ENCODE data around the gene DGKI. TPM values are rescaled to one million over a fixed set of nuclear protein-coding genes. Genes with fewer than 3 reads are reported as not detected.
A peak's percentile ranks its signal among the peaks of the same experiment; 100 is the strongest.

Gene DGKI
- total and polyA plus RNA-seq, 2 of the 13 experiments (the other 11 are each of a cell fraction or from before 2014, with no cell fraction given), result 0.09 to 0.17 TPM

GRCh38 chr7:137882261-137882668 is 35.5 kb upstream of the DGKI start:
- Histone ChIP-seq H3K9me3 (ENCODE audit: low read length) (no peaks in the 10 kb centered on the region), H3K4me2 (ENCODE audit: low read depth, low read length) (no peak overlapping the region), H3K27me3 (ENCODE audit: control insufficient read depth in 1 of 2, insufficient read depth in 2 of 2, low read length in 2 of 2) (no peaks in the 10 kb centered on the region), H3K4me3 (replicated peaks in 1 of 3; ENCODE audit: insufficient read depth in 1 of 3, low read depth in 2 of 3, low read length in 3 of 3) (no peak overlapping the region), H3K4me1 (ENCODE audit: insufficient read depth, low read length) (no peaks in the 10 kb centered on the region), H3K79me2 (ENCODE audit: insufficient read depth, low read length) (no peaks in the 10 kb centered on the region), H4K20me1 (ENCODE audit: insufficient read depth, low read length) (no peaks in the 10 kb centered on the region; the same call in 1 of the 2 replicates), H3K27ac (ENCODE audit: extremely low read length, insufficient read depth, low read length) (no peak overlapping the region), H3K36me3 (replicated peaks in 1 of 2; ENCODE audit: control insufficient read depth in 1 of 2, insufficient read depth in 2 of 2, low read length in 2 of 2) (peaks cover 45 to 96% of the 10 kb centered on the region in 2 experiments), H3K9ac (ENCODE audit: insufficient read depth, low read depth, low read length) (no peak overlapping the region), H2AFZ (ENCODE audit: low read length) (no peak overlapping the region)
- no peak for DNase-seq (ENCODE audit: low spot score)
- intact Hi-C loops (cut with micrococcal nuclease; ENCODE audit: unreplicated experiment) (no loop called here), in situ Hi-C loops (cut with HindIII; ENCODE audit: extremely low pct_ligation_motif_present, low pct_unique_long_range_greater_than_20kb) (no loop called here)
- POLR2A ChIA-PET, result no interaction called here
- no TSS peak for BruUV-seq (replicated peaks)
- no peak for ATAC-seq
- TF ChIP-seq RBM22 (optimal IDR thresholded peaks at IDR 0.05; ENCODE audit: low read length) (peak; percentile 73), SMAD1 (CRISPR knock-in tag; IDR thresholded peaks at IDR 0.05; ENCODE audit: borderline replicate concordance, low read depth) (no peak)
- no peak for FAIRE-seq
- CTCF ChIA-PET (ENCODE audit: low intra/inter-chr PET ratio, low total read pairs), result no interaction called here
- WGBS (ENCODE audit: low lambda C conversion rate), result no CpG with 5 or more reads among the region's 5 CpGs

DNA sequence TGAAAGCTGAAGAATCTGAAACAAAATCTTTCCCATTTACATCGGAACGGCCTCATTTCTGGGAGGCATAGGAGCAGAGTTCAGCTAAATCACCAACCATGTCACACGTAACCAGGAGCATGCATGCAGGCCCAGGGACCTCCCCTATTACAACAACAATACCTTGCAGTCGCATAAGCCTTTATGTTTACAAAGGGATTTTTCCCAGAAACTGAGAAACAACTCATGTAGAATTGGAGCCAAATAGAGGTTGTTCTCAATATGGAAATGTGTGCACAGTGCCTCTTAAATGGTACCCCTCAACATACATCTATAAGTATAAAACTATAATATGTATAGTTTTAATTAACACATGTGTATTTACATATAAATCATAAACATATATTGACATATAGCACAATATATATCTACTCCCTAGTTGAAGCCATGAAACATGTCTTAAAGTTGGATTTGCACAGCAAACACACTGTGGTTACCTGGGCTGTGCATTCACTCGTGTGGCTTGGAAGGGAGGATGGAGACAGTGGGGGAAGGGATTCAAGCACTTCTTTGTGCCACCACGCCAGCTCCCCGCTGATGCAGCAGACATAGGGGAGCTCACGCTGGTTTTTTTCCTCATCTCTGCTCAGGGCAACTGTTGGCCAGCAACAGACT is 35.0 kb upstream of the DGKI start:
- Histone ChIP-seq H3K79me2 (ENCODE audit: insufficient read depth, low read length) (no peaks in the 10 kb centered on the region), H3K27ac (ENCODE audit: extremely low read length, insufficient read depth, low read length) (no peak overlapping the region), H3K9me3 (ENCODE audit: low read length) (no peaks in the 10 kb centered on the region), H3K36me3 (replicated peaks in 1 of 2; ENCODE audit: control insufficient read depth in 1 of 2, insufficient read depth in 2 of 2, low read length in 2 of 2) (peaks cover 45 to 94% of the 10 kb centered on the region in 2 experiments), H3K9ac (ENCODE audit: insufficient read depth, low read depth, low read length) (no peak overlapping the region), H4K20me1 (ENCODE audit: insufficient read depth, low read length) (no peaks in the 10 kb centered on the region), H2AFZ (ENCODE audit: low read length) (no peak overlapping the region), H3K27me3 (ENCODE audit: control insufficient read depth in 1 of 2, insufficient read depth in 2 of 2, low read length in 2 of 2) (no peaks in the 10 kb centered on the region), H3K4me1 (ENCODE audit: insufficient read depth, low read length) (no peaks in the 10 kb centered on the region), H3K4me3 (replicated peaks in 1 of 3; ENCODE audit: insufficient read depth in 1 of 3, low read depth in 2 of 3, low read length in 3 of 3) (no peak overlapping the region), H3K4me2 (ENCODE audit: low read depth, low read length) (no peak overlapping the region)
- FAIRE-seq, result no peak
- CTCF ChIA-PET (ENCODE audit: low intra/inter-chr PET ratio, low total read pairs), result no interaction called here
- POLR2A ChIA-PET, result no interaction called here
- in situ Hi-C loops (cut with HindIII; ENCODE audit: extremely low pct_ligation_motif_present, low pct_unique_long_range_greater_than_20kb), result no loop called here
- intact Hi-C loops (cut with micrococcal nuclease; ENCODE audit: unreplicated experiment), result no loop called here
- ATAC-seq, result no peak
- no peak for DNase-seq (ENCODE audit: low spot score)
- BruUV-seq (replicated peaks), result no TSS peak
- 97% methylated on average over 8 of the region's 8 CpGs for WGBS (ENCODE audit: low lambda C conversion rate)
- TF ChIP-seq ATAD3A (CRISPR knock-in tag; IDR thresholded peaks at IDR 0.05), result no peak
- no peak for TF ChIP-seq ZNF792 (CRISPR knock-in tag; IDR thresholded peaks at IDR 0.05)
- no peak for TF ChIP-seq ZNF34 (CRISPR knock-in tag; IDR thresholded peaks at IDR 0.05; ENCODE audit: borderline replicate concordance)
- no peak for TF ChIP-seq RERE (CRISPR knock-in tag; IDR thresholded peaks at IDR 0.05; ENCODE audit: low read depth)
- no peak for TF ChIP-seq ONECUT2 (CRISPR knock-in tag; IDR thresholded peaks at IDR 0.05)
- TF ChIP-seq ZNF292 (CRISPR knock-in tag; IDR thresholded peaks at IDR 0.05; ENCODE audit: borderline replicate concordance, low read depth), result no peak
